NCI-H748 (cell line): Measurements from ENCODE around the gene OLFM3.
A peak's percentile ranks its signal among the peaks of the same experiment; 100 is the strongest.

Experiments
- DNase-seq: peaks from one replicate; lab custom pipeline; 2025; ENCODE audit not compliant: unreplicated experiment; lab: John Stamatoyannopoulos, UW

Gene OLFM3

GRCh38 chr1:101953623-101954022 lies 43.1 kb downstream of the OLFM3 start:
- DNase-seq, result no peak

GRCh38 chr1:101945884-101946283 lies 50.8 kb downstream of the OLFM3 start:
- DNase-seq, result no peak

GRCh38 chr1:101943237-101943636 lies 53.5 kb downstream of the OLFM3 start:
- no peak for DNase-seq

GRCh38 chr1:101942516-101943193 lies 54.1 kb downstream of the OLFM3 start:
- DNase-seq, result no peak

GRCh38 chr1:101938681-101939080 lies 58.0 kb downstream of the OLFM3 start:
- no peak for DNase-seq

DNA sequence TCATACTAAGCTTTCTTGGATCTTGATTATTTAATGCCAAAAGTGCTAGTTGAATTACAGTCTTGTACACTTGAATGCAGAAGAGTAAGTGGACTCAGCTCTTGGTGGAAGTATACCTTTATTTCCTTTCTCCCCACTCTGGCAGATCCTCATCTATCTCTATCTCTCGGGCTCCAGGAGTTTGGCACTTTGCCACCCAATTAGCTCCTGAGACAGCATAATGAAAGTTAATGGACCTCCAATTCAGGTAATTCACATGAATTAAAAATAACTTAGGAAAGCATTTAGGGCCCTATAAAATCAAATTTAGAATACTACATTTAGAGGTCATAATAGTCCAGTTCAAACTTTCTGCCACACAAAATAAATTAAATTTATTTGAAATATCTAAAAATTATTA lies 67.4 kb downstream of the OLFM3 start:
- peak; percentile 86 for DNase-seq

GRCh38 chr1:101928829-101929228 lies 67.9 kb downstream of the OLFM3 start:
- DNase-seq, result no peak

GRCh38 chr1:101924700-101925099 lies 72.0 kb downstream of the OLFM3 start:
- DNase-seq, result no peak

DNA sequence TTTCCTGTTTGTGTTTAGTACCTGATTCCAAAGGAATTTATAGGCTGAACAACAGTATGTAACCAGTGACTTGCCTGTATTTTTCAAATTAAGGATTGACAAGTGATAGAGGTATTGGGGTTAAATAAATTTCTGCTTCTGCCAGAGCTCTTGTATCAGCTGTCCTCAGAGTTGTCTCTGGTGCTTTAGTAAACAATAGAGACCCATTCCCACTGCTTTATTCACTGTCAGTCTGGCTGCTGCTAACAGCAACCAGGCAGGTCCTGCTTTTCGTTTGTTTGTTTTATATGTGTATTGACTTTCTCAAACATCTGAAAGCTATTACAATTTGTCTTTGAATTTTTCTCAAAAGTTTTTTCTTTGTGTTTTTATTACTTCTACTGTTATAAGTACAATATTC lies 76.1 kb downstream of the OLFM3 start:
- peak; percentile 70 for DNase-seq

GRCh38 chr1:101918277-101918676 lies 78.4 kb downstream of the OLFM3 start:
- no peak for DNase-seq

DNA sequence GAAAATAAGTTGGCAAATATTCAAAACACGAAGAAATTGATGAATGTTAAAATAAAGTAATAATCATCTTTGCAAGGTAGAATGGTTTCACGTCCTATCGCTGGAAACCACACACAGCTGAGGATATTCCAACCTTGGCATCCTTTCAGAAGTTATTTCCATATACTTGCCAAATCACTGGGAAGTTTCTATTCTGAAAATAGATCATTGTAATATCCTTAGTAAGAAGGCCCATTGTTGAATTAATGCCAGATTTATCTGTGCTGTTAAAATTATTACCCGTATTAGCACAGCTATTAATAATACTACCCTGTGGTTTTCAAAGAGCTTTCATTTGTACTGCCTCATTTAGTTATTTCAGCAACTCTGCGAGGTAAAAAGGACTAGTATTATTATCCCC lies 81.1 kb downstream of the OLFM3 start:
- no peak for DNase-seq

GRCh38 chr1:101914473-101915242 lies 82.1 kb downstream of the OLFM3 start:
- no peak for DNase-seq

DNA sequence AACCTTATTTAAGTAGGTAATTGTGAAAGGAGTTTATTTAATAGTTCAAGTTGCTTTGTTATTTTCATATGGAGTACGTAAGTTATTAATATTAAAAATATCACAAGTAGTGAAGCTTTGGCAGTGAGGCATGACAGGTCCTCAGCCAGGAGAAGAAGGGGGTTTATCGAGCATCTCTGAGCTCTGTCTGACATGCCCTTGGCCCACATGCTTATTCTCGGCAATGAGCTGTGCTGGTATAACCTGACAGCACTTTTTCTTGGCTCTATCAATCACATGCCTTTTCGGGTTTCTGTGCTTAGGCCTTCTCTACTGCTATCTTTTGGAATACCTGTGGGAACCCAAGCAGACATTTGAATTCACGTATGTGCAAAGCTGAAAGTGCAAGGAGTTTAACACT lies 84.8 kb downstream of the OLFM3 start:
- no peak for DNase-seq

DNA sequence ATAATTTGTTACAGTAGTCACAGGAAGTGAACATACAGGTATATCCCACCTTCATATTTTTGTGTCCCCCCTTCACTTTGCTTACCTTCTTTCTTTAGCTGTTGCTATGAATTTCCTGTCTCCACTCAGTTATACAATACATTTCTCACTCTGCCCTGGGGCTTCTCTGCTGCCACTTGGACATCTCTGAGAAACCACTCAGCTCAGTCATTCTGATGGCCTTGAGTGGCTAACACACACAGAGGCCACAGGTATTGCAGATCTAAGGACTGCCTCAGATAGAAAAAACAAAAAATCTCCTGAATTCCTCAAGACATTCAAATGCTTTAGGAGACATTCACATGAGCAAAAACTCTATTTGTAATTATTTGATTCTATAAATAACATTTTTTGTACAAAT lies 87.7 kb downstream of the OLFM3 start:
- no peak for DNase-seq

DNA sequence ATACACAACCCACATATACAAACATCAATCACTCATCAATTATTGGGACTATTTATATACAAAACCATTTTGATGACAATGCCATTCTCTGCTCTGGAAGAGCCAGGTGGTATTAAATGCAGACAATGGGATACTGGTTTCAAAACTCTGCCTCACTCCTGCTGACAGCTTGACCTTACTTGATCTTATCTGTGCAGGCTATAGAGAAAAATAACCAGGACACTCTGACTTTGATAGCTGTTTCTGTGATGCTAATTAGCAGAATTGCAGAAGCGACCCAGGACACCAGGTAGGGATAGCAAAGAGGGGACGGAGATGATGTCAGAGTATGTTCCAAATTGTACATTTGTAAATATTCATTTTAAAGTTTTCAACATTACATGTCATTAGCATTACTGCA lies 89.5 kb downstream of the OLFM3 start:
- DNase-seq, result peak; percentile 79

GRCh38 chr1:101905283-101905835 lies 91.4 kb downstream of the OLFM3 start:
- DNase-seq, result peak; percentile 88

GRCh38 chr1:101902199-101902598 lies 94.5 kb downstream of the OLFM3 start:
- no peak for DNase-seq

- no peak for DNase-seq
These were observed 98.6 kb downstream of the OLFM3 start for GRCh38 chr1:101898137-101898536.

DNA sequence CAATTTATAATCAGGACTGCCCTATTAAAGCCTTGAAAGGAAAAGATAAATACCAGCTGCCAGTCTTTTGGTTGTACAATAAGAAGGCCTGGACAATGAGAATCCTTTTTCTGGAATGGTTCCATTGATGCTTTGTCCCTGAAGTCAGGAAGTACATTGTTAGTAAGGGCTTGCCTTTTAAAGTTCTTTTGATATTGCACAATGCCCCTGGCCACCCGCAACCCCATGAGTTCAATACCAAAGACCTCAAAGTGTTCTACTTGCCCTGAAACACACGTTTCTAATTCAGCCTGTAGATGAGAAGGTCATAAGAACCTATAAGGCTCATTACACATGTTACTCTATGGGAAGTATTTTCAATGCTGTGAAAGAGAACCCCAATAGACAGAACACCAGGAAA lies 112.1 kb downstream of the OLFM3 start:
- peak; percentile 39 for DNase-seq

DNA sequence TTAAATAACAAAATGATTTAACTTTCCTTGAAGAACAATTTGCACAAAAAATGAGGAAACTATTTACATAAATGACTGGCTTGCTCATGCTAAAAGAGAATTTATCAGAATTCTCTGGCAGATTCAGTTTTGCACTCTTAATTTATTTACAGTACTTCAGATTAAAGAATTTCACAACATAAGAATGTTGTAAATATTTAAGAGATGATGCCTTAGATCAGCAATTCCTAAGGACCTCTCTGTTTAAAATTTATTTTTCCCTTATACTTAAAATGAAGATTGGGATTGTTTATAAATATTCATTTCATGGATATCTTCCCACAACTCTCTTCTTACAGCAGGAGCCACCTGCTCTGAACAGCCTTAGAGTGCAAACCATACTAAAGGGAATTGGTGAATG lies 120.8 kb downstream of the OLFM3 start:
- DNase-seq, result no peak

GRCh38 chr1:101873672-101874071 lies 123.1 kb downstream of the OLFM3 start:
- DNase-seq, result no peak

DNA sequence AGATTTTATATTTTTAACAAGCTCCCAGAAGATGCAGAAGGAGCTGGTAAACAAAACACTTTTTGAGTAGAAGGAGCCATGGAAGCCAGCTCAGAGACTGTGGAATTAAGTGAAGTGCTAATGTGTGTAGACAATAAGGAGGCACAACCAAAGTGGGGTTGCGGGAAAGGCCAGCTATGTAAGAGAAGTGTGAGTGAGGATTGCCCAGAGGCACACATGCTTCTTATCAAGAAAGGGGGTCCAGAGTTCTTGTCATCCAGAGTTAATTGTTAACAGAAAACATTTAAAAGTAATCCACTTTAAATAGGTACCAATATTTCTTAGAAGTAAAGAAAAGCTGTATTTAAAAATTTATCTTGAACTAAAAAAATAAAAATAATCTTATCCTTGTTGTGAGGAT lies 136.8 kb downstream of the OLFM3 start:
- DNase-seq, result no peak
